Measurements from ENCODE around the gene DOCK1. TPM values are rescaled to one million over a fixed set of nuclear protein-coding genes. Genes with fewer than 3 reads are reported as not detected.

The DOCK1 gene
- total RNA-seq, 2 experiments from 2014 or later = 0.14 to 0.18 TPM

- no peak overlapping the region for H3K4me3 Mint-ChIP-seq
- DNase-seq (no peak), ATAC-seq (no peak)
- CTCF ChIA-PET = no interaction called here
- POLR2A ChIA-PET = no interaction called here
- no peaks in the 10 kb centered on the region for H3K36me3 Mint-ChIP-seq (ENCODE audit: low read depth)
- H3K9me3 Mint-ChIP-seq = peaks cover 3% of the 10 kb centered on the region
- no peaks in the 10 kb centered on the region for H3K27me3 Mint-ChIP-seq
- intact Hi-C loops (cut with micrococcal nuclease) = no loop called here
- no peak overlapping the region for H3K27ac Mint-ChIP-seq
- no peak for TF ChIP-seq CTCF (IDR thresholded peaks at IDR 0.05)
- no peaks in the 10 kb centered on the region for H3K4me1 Mint-ChIP-seq (ENCODE audit: low read depth)
These were observed 19.1 kb downstream of the DOCK1 start for GRCh38 chr10:126924180-126924914.

GRCh38 chr10:126924915-126925300, 19.7 kb downstream of the DOCK1 start:
- TF ChIP-seq CTCF (IDR thresholded peaks at IDR 0.05) = no peak
- Mint-ChIP-seq H3K27me3 (no peaks in the 10 kb centered on the region), H3K9me3 (peaks cover 3% of the 10 kb centered on the region), H3K4me3 (no peak overlapping the region), H3K36me3 (ENCODE audit: low read depth) (no peaks in the 10 kb centered on the region), H3K4me1 (ENCODE audit: low read depth) (no peaks in the 10 kb centered on the region), H3K27ac (no peak overlapping the region)
- ChIA-PET CTCF (no interaction called here), POLR2A (no interaction called here)
- ATAC-seq (no peak), DNase-seq (no peak)
- intact Hi-C loops (cut with micrococcal nuclease) = no loop called here

GRCh38 chr10:126926568-126926967, 21.3 kb downstream of the DOCK1 start:
- intact Hi-C loops (cut with micrococcal nuclease) = no loop called here
- H3K27ac Mint-ChIP-seq = no peak overlapping the region
- H3K27me3 Mint-ChIP-seq = no peaks in the 10 kb centered on the region
- POLR2A ChIA-PET = interaction anchor here (0.6 kb wide), 1 partner anchor 11 kb away, joined by 4 read pairs; no protein-coding TSS in a partner anchor
- H3K36me3 Mint-ChIP-seq (ENCODE audit: low read depth) = no peaks in the 10 kb centered on the region
- CTCF ChIA-PET = interaction anchor here (0.6 kb wide), 1 partner anchor 32 kb away, joined by 3 read pairs; no protein-coding TSS in a partner anchor
- H3K4me1 Mint-ChIP-seq (ENCODE audit: low read depth) = no peaks in the 10 kb centered on the region
- H3K4me3 Mint-ChIP-seq = no peak overlapping the region
- no peak for ATAC-seq
- TF ChIP-seq CTCF (IDR thresholded peaks at IDR 0.05) = no peak
- no peaks in the 10 kb centered on the region for H3K9me3 Mint-ChIP-seq
- DNase-seq = no peak

- Mint-ChIP-seq H3K27me3 (no peaks in the 10 kb centered on the region), H3K4me1 (ENCODE audit: low read depth) (no peaks in the 10 kb centered on the region), H3K9me3 (no peaks in the 10 kb centered on the region), H3K36me3 (ENCODE audit: low read depth) (no peaks in the 10 kb centered on the region), H3K4me3 (no peak overlapping the region), H3K27ac (no peak overlapping the region)
- DNase-seq (no peak), ATAC-seq (no peak)
- ChIA-PET CTCF (no interaction called here), POLR2A (no interaction called here)
- intact Hi-C loops (cut with micrococcal nuclease) = no loop called here
- no peak for TF ChIP-seq CTCF (IDR thresholded peaks at IDR 0.05)
These were observed 22.6 kb downstream of the DOCK1 start for GRCh38 chr10:126927799-126928198.

- H3K27me3 Mint-ChIP-seq = no peaks in the 10 kb centered on the region
- H3K9me3 Mint-ChIP-seq = no peaks in the 10 kb centered on the region
- intact Hi-C loops (cut with micrococcal nuclease) = no loop called here
- no peaks in the 10 kb centered on the region for H3K4me1 Mint-ChIP-seq (ENCODE audit: low read depth)
- DNase-seq (no peak), ATAC-seq (no peak)
- TF ChIP-seq CTCF (IDR thresholded peaks at IDR 0.05) = no peak
- no peaks in the 10 kb centered on the region for H3K36me3 Mint-ChIP-seq (ENCODE audit: low read depth)
- no peak overlapping the region for H3K4me3 Mint-ChIP-seq
- H3K27ac Mint-ChIP-seq = no peak overlapping the region
- POLR2A ChIA-PET = no interaction called here
- CTCF ChIA-PET = no interaction called here
These were observed 23.0 kb downstream of the DOCK1 start for GRCh38 chr10:126928274-126928673.
